NCI-H2171 treated with DMSO at 0.1 percent for 48 hours (cell line): ENCODE results near the gene YPEL4.
A peak's percentile ranks its signal among the peaks of the same experiment; 100 is the strongest.
"Not testable (repeated sequence)": the region's sequence is repeated elsewhere in the genome, so short reads cannot be mapped to it uniquely, and the experiment has no call there.

ENCODE experiments used
- DNase-seq: peaks from one replicate; lab custom pipeline; 2025; lab: John Stamatoyannopoulos, UW

Gene YPEL4, protein sequence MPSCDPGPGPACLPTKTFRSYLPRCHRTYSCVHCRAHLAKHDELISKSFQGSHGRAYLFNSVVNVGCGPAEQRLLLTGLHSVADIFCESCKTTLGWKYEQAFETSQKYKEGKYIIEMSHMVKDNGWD

DNA sequence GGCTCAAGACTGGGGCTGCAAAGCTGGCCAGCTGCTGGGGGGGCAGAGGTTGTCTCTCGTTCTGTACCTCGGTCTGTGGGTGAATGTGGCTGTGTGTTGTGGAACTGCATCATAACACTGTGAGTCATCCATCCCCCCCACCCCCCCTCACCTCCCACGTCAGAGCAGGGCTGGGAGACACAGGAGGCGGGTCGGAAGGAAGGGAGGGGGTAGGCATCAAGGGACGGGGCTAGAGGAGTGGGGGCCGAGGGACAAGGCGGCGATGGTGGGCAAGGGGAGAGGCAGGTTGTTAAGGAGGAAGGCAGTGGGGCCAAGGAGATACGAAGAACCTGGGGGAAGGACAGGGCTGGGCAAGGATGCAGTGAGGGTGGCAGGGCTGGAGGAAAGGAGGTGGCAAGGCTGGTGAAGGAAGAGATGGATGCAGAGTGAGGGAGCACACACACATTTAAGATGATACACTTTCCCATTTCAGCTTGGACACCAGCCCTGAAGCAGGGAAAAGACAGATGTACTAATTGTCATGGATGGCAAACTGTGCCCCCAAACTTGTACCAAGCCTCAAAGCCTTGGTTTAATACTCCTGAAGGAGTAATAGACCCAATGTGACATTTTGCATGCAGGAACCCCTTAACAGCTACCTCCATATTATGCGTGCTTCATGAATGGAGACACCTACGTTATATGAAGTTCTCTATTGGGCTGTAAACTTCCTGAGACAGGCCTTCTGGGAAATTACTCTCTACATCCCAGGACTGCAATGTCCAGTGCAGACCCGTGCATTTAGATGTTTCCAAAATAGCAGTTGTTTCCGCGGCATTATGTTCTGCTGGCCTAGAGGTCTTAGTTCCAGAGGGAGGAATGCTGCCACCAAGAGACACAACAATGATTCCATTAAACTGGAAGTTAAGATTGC, at the start of gene YPEL4:
TSS of gene YPEL4 (minus strand) at position 87 of the 913 bp plus-strand sequence. CDS start 2,805 bp downstream, outside the sequence.
- peak; percentile 13 for DNase-seq

DNA sequence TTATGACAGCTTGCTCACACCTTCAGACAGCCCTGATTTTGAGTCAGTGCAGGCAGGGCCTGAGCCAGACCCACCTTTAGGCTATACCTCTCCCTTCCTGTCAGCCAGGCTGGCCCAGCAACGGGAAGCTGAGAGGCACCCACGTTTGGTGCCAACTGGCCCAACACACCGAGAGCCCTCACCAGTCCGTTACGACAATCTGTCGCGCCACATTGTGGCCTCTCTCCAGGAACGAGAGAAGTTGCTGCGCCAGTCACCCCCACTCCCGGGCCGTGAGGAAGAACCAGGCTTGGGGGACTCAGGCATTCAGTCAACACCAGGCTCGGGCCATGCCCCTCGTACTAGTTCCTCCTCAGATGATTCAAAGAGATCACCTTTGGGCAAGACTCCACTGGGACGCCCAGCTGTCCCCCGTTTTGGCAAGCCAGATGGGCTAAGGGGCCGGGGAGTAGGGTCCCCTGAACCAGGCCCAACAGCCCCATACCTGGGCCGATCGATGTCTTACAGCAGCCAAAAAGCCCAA, 49.2 kb upstream of the YPEL4 start:
- DNase-seq = no peak

DNA sequence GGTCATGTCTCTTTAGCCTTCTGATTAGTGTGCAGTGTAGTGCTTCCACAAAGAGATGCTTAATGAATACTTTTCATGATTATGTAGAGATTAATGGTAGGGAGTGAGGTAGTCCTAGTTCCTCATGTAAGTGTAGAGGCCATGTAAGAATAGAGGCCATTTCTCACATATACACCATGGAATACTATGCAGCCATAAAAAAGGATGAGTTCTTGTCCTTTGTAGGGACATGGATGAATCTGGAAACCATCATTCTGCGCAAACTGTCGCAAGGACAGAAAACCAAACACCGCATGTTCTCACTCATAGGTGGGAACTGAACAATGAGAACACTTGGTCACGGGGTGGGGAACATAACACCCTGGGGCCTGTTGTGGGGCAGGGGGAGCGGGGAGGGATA, 40.8 kb upstream of the YPEL4 start:
- not testable (repeated sequence) for DNase-seq

DNA sequence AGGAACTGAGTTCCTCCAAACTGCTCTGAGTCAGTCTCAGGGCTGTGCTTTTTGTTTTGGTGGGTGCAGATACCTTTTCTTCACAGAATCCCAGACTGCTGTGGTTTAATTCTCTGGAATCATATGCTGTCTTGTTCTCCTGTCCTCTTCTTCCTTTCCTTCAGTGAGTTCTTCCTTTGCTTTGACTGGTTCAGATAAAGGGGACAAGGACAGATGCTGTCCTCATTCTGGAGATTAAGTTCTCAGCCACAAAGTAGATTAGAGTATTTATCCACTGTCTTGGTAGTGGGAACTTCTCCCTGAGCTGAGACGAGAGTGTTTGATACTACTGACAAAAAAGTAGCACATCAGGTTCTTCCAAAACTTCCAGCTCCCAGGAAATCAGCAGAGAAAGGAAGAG, 31.5 kb upstream of the YPEL4 start:
- DNase-seq = no peak

DNA sequence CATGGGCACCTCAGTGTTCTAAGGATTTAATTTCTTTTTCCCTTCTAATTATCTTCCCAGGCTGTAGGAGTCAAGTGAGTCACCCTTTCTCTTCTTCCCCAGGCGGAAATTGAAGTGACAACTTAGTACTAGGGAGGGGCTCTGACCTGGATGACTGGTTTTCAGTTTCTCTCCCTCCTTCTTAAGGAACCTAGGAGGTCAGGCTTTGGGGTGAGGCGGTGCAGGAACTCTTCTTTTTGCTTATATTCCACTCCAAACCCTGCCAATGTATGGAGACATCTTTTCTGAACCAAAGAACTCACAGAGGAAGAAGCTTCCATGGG, 30.8 kb upstream of the YPEL4 start:
- DNase-seq = no peak

DNA sequence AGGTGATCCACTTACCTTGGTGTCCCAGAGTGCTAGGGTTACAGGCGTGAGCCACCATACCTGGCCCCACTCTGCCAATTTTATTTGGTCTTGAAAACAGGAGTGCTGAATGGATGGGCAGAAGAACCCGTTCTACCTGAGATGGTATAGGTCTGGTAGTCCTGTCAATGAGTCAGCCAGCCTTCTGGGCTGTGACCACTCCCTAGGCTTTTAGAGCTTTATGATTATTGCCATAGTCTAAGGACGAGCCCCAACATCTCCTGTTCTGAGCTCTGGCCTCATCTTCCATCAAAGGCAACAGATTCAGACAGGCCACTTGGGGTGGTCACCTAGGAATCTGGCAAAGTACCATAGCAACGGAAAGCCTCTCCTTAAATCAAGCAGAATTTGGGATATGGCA, 29.7 kb upstream of the YPEL4 start:
- no peak for DNase-seq

DNA sequence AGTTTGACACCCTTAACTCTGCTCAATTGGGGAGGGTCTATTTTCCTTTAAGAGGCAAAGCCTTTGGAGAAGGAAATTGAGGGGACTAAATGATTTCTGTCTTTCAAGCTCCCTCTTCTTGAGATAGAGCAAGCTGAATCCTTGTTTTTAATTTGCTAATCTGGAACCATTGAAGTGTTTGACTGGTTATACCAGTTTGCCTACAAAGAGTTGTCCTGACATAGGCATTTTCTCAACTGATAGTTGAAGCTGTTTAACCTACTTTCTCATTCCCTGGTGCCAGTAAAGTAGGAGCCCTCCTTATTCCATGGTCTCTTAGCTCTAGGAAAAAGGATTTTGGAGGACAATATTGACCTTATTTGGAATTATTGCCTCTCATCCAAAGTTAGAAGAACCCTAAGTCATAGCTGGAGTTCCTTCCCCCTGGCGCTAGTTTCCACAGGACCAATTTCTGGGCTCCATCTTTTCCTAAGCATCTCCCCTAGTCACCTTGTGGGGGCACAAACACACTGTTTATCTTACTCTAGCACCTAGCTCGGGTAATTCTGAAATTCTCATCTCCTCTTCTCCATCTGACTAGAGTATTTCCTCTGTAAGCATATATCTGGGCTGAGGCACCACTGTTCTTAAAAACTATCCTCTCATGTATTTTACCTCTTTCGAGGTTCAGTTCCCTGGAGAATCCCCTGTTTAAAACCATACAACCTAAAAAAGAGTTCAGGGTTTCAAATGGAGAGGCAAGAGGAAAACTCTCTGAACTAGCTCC, 25.6 kb upstream of the YPEL4 start:
- DNase-seq = no peak

DNA sequence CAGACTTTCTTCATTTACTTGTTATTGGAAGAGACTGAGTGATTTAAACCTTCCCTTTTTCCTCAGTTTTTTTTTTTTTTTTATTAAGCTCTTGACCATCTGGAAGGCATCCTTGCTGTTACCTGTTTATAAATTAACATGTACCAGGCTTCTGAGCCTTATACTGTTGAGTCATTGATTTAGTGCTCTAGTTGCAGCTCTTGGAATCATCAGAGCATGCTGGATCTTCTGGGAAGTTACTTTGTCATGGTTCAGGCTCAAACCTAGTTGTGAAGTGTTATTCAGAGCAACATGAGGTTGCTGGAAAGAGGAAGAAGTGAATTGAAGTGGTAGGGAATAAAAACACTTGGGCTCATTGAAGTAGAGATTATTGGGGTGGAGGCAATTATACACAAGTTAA, 24.5 kb upstream of the YPEL4 start:
- peak; percentile 2 for DNase-seq

DNA sequence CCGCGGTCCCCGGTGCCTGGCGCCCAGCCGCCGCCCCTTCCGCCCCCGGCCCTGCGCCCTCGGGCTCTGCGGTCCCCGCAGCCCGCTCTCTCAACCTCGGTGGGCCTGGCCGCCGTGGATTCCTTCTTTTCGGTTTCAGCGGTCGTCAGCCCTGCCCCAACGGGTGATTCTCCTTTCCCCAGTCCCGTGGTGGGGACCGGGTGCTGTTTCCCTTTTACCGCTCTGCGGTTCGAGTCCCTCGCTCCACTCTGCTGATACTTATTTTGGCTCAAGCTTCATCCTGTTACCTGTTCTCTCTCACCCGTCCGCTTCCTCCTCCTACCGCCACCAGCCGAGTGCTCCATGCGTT, 18.7 kb upstream of the YPEL4 start:
- peak; percentile 65 for DNase-seq

DNA sequence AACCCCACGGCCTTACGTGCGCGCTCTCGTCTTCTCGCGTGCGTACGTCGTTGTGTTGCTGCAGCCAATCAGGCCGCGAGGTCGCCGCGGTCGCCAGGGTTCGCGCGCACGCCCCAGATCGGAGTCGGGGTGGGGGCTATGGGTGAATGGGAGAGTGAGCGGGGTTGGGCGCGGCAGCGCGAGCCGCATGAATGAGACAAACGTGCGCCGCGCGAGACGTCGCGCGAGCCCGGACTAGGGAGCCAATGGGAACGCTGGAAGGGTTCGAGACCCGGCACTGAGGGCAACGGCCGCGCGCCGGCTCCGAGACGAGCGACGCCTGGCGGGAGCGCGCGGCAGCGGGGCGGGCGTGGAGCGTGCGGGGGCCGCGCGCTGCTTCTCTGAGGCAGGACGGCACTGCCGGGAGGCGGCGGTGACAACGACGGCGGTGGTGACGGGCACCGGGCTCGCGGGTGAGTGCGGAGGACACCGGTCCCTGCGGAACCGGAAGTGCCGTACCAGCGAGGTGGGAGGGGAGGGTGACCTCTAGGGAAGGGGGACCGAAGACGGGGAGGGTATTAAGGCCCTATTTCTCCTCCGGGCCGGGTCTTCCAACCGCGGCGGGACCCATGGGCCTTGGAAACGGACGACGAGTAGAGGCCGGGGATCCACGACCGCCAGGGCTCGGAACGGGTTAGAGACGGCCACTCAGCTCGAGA, 18.2 kb upstream of the YPEL4 start, which contains the start of gene ZDHHC5:
TSS of gene ZDHHC5 (plus strand) at position 379 of the 698 bp plus-strand sequence. CDS start 4,977 bp downstream, outside the sequence.
- DNase-seq = peak; percentile 100

DNA sequence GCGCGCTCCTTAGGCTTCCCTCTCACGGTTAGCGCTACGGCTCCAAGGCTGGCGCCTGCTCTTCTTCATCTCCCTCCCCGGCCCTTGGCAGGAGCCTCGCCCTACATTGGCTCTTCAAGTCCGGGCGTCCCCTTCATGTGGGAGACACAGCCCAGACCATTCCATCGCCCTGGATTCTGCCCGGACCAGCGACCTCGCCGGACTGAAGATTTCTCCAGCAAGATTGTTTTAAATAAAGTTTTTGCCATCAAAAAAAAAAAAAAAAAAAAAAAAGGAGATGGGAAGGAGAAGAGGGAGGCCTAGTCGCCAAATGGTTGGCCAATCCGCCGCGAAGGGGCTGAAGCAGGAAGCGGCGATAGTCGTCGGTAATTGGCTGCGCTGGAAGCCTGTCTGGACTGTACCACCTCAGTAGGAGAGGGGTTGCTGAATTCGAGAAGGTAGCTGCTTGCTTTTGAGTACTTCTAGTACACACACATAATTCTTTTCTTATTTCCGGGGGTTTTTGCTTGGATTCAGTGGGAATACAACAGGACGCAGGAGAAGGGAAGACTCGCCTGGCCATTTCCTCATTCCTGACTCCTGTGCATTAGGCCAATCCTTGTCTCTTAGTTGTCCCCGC, 17.5 kb upstream of the YPEL4 start:
- DNase-seq = peak; percentile 100

DNA sequence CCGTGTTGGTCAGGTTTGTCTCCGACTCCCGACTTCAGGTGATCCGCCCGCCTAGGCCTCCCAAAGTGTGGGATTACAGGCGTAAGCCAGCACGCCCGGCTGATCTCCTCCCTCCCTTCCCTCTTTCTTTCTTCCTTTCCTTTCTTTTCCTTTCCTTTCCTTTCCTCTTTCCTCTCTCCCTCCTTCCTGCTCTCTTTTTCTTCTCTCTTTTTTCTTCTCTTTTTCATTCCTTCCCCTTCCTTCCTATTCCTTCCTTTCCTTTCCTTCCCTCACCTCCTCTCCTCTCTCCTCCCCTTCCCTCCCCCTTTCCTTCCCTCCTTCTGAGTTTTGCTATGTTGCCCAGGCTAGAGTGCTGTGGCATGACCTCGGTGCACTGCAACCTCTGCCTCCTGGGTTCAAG, 14.3 kb upstream of the YPEL4 start:
- DNase-seq = no peak

DNA sequence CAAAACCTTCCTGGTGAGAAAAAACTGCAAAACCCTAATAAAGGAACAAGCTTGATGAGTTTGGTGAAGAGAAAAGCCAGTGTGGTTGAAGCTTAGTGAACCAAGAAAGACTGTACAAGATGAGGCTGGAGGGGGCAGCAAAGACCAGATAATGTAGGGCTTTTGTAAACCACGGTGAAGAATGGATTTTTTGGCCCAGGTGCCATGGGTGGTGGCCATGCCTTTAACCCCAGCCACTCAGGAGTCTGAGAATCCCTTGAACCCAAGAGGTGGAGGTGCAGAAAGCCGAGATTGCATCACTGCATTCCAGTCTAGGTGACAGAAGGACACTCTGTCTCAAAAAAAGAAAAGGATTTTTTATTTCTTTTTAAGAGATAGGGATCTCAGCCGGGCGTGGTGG, 13.2 kb upstream of the YPEL4 start:
- DNase-seq = no peak

DNA sequence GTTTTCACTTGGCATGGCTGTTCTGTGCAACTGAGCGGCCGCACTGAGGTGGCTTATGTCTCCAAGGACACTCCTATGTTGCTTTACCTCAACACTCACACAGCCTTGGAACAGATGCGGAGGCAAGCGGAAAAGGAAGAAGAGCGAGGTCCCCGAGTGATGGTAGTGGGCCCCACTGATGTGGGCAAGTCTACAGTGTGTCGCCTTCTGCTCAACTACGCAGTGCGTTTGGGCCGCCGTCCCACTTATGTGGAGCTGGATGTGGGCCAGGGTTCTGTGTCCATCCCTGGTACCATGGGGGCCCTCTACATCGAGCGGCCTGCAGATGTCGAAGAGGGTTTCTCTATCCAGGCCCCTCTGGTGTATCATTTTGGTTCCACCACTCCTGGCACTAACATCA, 10.0 kb upstream of the YPEL4 start:
- DNase-seq = no peak

DNA sequence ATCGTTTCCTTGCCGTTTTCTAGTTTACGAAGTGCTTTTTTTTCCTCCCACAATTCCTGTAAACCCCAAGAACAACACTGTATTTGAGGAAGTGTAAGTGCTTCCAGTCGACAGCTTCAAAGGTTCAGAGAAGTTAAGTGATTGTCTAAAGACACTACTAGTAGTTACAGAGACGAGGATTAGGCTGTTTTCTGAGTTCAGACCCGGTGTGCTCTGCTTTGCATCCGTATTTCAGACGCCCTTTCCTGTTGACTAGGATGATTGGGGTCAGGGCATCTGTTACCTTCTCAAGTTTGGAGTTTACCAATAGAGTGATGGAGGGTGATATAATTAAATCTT, 8.3 kb upstream of the YPEL4 start:
- no peak for DNase-seq

DNA sequence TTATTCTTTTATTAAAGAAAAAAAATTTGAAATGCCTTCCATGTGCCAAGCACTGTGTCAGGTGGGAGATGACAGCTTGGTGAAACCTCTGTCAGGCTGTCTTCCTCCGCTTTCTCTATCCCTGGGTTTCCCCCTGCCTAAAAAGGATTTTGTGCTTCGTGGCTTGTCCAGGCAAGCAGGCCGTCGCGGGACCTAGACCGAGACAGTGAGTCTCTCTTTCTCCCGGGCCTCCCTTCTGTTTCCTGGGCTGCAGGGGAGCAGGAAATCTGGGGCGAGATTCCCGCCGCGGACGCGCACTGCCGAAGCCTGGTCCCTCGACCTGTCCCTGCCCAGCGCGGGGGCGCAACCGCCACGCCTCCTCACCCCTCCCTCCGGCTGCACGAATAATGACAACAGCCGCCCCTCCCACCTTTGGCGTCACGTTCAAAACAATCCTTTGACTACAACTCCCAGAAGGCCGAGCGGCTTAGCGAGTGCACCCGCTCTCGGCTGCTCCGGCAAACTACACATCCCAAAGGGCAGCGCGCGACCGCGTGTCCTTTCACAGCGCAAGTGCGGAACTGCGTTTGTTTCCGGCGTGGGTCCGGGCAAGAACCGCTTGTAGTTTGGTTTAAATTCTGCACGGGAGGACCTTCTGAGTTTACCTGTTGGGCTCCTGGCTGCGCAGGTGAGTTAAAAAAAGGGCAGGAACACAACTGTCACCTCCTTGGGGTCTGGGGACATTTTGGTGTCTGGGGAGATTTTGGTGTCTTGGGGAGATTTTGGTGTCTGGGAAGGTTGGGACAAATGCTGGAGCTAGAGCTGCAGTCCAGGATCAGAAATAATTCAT, 7.7 kb upstream of the YPEL4 start, which contains the start of gene CLP1:
TSS of gene CLP1 (plus strand) at position 569 of the 829 bp plus-strand sequence. CDS start 1,715 bp downstream, outside the sequence.
- DNase-seq = peak; percentile 99

DNA sequence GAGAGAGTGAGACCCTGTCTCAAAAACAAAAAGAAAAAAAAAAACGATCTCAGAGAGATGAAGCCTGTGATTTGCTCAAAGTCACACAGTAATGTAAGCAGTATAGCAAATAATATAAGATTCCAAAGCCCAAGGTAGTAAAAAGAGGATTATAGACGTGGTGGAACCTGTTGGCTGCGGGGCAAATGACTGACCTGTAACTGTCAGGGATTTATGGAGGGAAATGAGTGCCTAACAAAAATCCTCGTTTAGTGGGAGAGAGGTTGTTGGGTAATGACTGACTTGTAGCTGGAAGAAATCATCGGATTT, 7.1 kb upstream of the YPEL4 start:
- DNase-seq = no peak

DNA sequence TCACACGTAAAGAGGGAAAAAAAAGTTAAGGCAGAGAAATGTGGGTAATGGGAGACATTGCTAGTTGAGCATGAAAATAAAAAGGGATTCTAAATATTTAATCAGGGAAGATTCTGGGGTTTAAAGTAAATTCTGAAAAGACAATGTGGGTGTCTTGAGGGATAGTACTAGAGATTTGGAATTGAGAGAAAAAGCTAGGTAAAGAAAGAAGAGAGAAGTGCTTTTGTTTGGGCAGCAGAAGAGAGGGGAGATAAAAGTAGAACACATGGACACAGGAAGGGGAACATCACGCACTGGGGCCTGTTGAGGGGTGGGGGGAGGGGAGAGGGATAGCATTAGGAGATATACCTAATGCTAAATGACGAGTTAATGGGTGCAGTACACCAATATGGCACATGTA, 3.5 kb upstream of the YPEL4 start:
- no peak for DNase-seq

DNA sequence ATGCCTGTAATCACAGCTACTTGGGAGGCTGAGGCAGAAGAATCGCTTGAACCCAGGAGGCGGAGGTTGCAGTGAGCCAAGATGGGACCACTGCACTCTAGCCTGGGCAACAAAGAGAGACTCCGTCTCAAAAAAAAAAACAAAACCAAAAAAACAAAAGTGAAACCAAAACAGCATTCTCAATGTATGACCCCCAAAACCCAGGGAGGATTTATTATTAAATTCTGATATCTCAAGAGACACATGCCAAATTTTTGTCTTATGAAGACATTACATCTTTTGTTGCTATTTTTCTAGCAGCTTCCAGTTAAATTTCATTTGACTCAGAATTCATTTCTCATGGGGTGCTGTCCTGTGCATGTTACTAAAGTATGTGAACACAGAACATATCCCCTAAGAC, 3.0 kb upstream of the YPEL4 start:
- DNase-seq = no peak

DNA sequence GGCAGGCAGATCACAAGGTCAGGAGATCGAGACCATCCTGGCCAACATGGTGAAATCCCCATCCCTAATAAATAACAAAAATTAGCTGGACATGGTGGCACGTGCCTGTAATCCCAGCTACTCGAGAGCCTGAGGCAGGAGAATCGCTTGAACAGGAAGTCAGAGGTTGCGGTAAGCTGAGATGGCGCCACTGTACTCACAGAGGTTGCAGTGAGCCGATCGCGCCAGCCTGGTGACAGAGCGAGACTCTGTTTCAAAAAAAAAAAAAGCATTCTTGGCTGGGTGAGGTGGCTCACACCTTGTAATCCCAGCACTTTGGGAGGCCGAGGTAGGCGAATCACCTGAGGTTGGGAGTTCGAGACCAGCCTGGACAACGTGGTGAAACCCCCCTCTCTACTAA, 2.5 kb upstream of the YPEL4 start:
- DNase-seq = not testable (repeated sequence)

DNA sequence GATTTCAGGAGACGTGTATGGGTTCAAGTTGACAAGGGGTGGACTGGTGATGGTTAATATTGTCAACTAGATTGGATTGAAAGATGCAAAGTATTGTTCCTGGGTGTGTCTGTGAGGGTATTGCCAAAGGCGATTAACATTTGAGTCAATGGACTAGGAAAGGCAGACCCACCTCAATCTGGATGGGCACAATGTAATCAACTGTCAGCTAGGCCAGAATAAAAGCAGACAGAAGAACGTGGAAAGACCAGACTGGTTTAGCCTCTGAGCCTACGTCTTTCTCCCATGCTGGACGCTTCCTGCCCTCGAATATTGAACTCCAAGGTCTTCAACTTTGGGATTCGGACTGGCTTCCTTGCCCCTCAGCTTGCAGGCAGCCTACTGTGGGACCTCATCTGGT, 1.7 kb upstream of the YPEL4 start:
- no peak for DNase-seq
